IMR-90 (cell line): ENCODE measurements around the gene RABGAP1. TPM values are rescaled to one million over a fixed set of nuclear protein-coding genes. Genes with fewer than 3 reads are reported as not detected.

Experiments
- ATAC-seq: fragments of 200-7000 bp; cut with Tn5 transposase; 2 replicates; pipeline ENCODE4 v1.9.1; 2020; ENCODE audit warnings: low read depth, mild to moderate bottlenecking, moderate library complexity
- BruUV-seq: library from RNA; stranded (reverse); fragments of 400-500 nt; replicated peaks from 2 replicates; lab custom pipeline; 2021; lab: Mats Ljungman, UMichigan
- CTCF ChIA-PET: fragments of 300-600 bp; formaldehyde crosslinking; extraction: SDS; loops from one replicate; lab custom pipeline; 2021; ENCODE audit warnings: antibody characterized with exemption; lab: Yijun Ruan, JAX
- POLR2A ChIA-PET: fragments of 300-600 bp; sonication (Branson Sonifier 250); formaldehyde crosslinking; loops from one replicate; lab custom pipeline; 2022; ENCODE audit warnings: antibody characterized with exemption; ENCODE audit not compliant: unreplicated experiment; lab: Charles Lee
- DNase-seq: peaks from one replicate; pipeline ENCODE4 v3.0.0; 2013
- H2AFZ ChIP-seq: replicated peaks from 2 replicates; pipeline ENCODE3; 2013; ENCODE audit warnings: low read length, mild to moderate bottlenecking; ENCODE audit not compliant: poor library complexity
- H2AK5ac ChIP-seq: 2 replicates; pipeline ENCODE4 v1.6.1; 2013; ENCODE audit warnings: low read depth, low read length, inconsistent platforms
- H2AK9ac ChIP-seq: replicated peaks from 2 replicates; pipeline ENCODE3; 2013; ENCODE audit warnings: mild to moderate bottlenecking, low read depth, low read length, moderate library complexity; ENCODE audit not compliant: poor library complexity
- H2BK120ac ChIP-seq: 2 replicates; pipeline ENCODE4 v1.6.1; 2013; ENCODE audit warnings: low read depth, low read length, inconsistent platforms
- H2BK15ac ChIP-seq: 3 replicates; pipeline ENCODE4 v1.6.1; 2013; ENCODE audit warnings: low read depth, low read length, inconsistent platforms
- H2BK20ac ChIP-seq: 2 replicates; pipeline ENCODE4 v1.6.1; 2013; ENCODE audit warnings: low read depth, mild to moderate bottlenecking, inconsistent platforms, low read length, moderate library complexity
- H2BK5ac ChIP-seq: 2 replicates; pipeline ENCODE4 v1.6.1; 2013; ENCODE audit warnings: mild to moderate bottlenecking, low read depth, low read length, inconsistent platforms; ENCODE audit not compliant: poor library complexity, severe bottlenecking
- H3K14ac ChIP-seq: replicated peaks from 2 replicates; pipeline ENCODE4 v1.6.1; 2013; ENCODE audit warnings: low read depth, low read length, inconsistent platforms
- H3K18ac ChIP-seq: 2 replicates; pipeline ENCODE4 v1.6.1; 2013; ENCODE audit warnings: low read depth, low read length, control low read depth
- H3K23ac ChIP-seq: 2 replicates; pipeline ENCODE4 v1.6.1; 2013; ENCODE audit warnings: low read depth, low read length, inconsistent platforms
- H3K27ac ChIP-seq: 2 replicates; pipeline ENCODE4 v1.5.1; 2013; ENCODE audit warnings: mild to moderate bottlenecking, control low read depth, low read length; ENCODE audit not compliant: insufficient read depth
- H3K27me3 ChIP-seq: 2 replicates; pipeline ENCODE4 v1.6.1; 2013; ENCODE audit warnings: low read length; ENCODE audit not compliant: control insufficient read depth, insufficient read depth
- H3K36me3 ChIP-seq: 2 replicates; pipeline ENCODE4 v1.6.1; 2013; ENCODE audit warnings: low read length, mixed read lengths; ENCODE audit not compliant: control insufficient read depth, insufficient read depth
- H3K4ac ChIP-seq: 2 replicates; pipeline ENCODE4 v1.6.1; 2013; ENCODE audit warnings: low read depth, low read length, inconsistent platforms
- H3K4me1 ChIP-seq: 2 replicates; pipeline ENCODE4 v1.6.1; 2013; ENCODE audit warnings: low read length, mixed read lengths; ENCODE audit not compliant: control insufficient read depth, insufficient read depth
- H3K4me2 ChIP-seq: 2 replicates; pipeline ENCODE4 v1.6.1; 2013; ENCODE audit warnings: low read depth, mild to moderate bottlenecking, control low read depth, low read length, moderate library complexity
- H3K4me3 ChIP-seq: 2 replicates; pipeline ENCODE4 v1.5.1; 2013; ENCODE audit warnings: low read depth, mild to moderate bottlenecking, control low read depth, low read length, moderate library complexity; ENCODE audit not compliant: insufficient read depth
- H3K56ac ChIP-seq: 2 replicates; pipeline ENCODE4 v1.6.1; 2013; ENCODE audit warnings: low read length, inconsistent platforms; ENCODE audit not compliant: insufficient read depth; ENCODE audit errors: extremely low read depth
- H3K79me1 ChIP-seq, 2 experiments: 2 replicates each; pipeline ENCODE4 v1.6.1; 2013; ENCODE audit warnings: low read length in 2 of 2, inconsistent platforms in 1 of 2, low read depth in 1 of 2
- H3K9ac ChIP-seq: 2 replicates; pipeline ENCODE4 v1.6.1; 2013; ENCODE audit warnings: low read depth, low read length, control low read depth
- H3K9me1 ChIP-seq: 2 replicates; pipeline ENCODE4 v1.6.1; 2013; ENCODE audit warnings: low read length, inconsistent platforms; ENCODE audit not compliant: insufficient read depth
- H3K9me3 ChIP-seq: 2 replicates; pipeline ENCODE4 v1.6.1; 2013; ENCODE audit warnings: low read length; ENCODE audit not compliant: control insufficient read depth, insufficient read depth
- H4K20me1 ChIP-seq: 2 replicates; pipeline ENCODE4 v1.6.1; 2013; ENCODE audit warnings: low read length, inconsistent platforms; ENCODE audit not compliant: insufficient read depth
- H4K5ac ChIP-seq: 2 replicates; pipeline ENCODE4 v1.6.1; 2013; ENCODE audit warnings: mild to moderate bottlenecking, low read depth, low read length, control low read depth
- H4K8ac ChIP-seq, 2 experiments: 2 replicates each; pipeline ENCODE4 v1.6.1; 2013; ENCODE audit warnings: low read depth in 2 of 2, low read length in 2 of 2, control low read depth in 1 of 2, inconsistent platforms in 1 of 2
- H4K91ac ChIP-seq: 2 replicates; pipeline ENCODE4 v1.6.1; 2013; ENCODE audit warnings: low read depth, low read length, inconsistent platforms; ENCODE audit not compliant: insufficient read depth
- BHLHE40 ChIP-seq: fragments of 150-350 bp; IDR thresholded peaks from 2 replicates; pipeline ENCODE4 v1.6.1; 2016; ENCODE audit warnings: mild to moderate bottlenecking, low read depth, low read length
- CEBPB ChIP-seq: IDR thresholded peaks from 2 replicates; pipeline ENCODE4 v1.6.1; 2012; ENCODE audit warnings: low read depth, low read length, improper control_type of control experiment
- CHD1 ChIP-seq: IDR thresholded peaks from 2 replicates; pipeline ENCODE4 v1.6.1; 2012; ENCODE audit warnings: low read depth, low read length, improper control_type of control experiment
- FOS ChIP-seq: fragments of 150-350 bp; IDR thresholded peaks from 2 replicates; pipeline ENCODE4 v1.6.1; 2016; ENCODE audit warnings: low read depth, low read length
- MAFK ChIP-seq: IDR thresholded peaks from 2 replicates; pipeline ENCODE4 v1.6.1; 2012; ENCODE audit warnings: low read depth, low read length, improper control_type of control experiment
- MAZ ChIP-seq: IDR thresholded peaks from 2 replicates; pipeline ENCODE4 v1.6.1; 2012; ENCODE audit warnings: low read depth, mild to moderate bottlenecking, low read length, improper control_type of control experiment, moderate library complexity, borderline replicate concordance
- MXI1 ChIP-seq: IDR thresholded peaks from 2 replicates; pipeline ENCODE4 v1.6.1; 2012; ENCODE audit warnings: low read depth, mild to moderate bottlenecking, low read length, moderate library complexity, borderline replicate concordance
- NFE2L2 ChIP-seq: fragments of 150-350 bp; IDR thresholded peaks from 2 replicates; pipeline ENCODE4 v1.6.1; 2016; ENCODE audit warnings: low read depth, mild to moderate bottlenecking, low read length
- POLR2A ChIP-seq: IDR thresholded peaks from 2 replicates; pipeline ENCODE4 v1.6.1; 2012; ENCODE audit warnings: mild to moderate bottlenecking, low read depth, low read length
- RAD21 ChIP-seq: IDR thresholded peaks from 2 replicates; pipeline ENCODE4 v1.6.1; 2012; ENCODE audit warnings: low read length, improper control_type of control experiment
- RCOR1 ChIP-seq: IDR thresholded peaks from 2 replicates; pipeline ENCODE4 v1.6.1; 2012; ENCODE audit warnings: mild to moderate bottlenecking, low read length, improper control_type of control experiment; ENCODE audit not compliant: insufficient replicate concordance
- RFX5 ChIP-seq: IDR thresholded peaks from 2 replicates; pipeline ENCODE4 v1.8.0; 2012; ENCODE audit warnings: low read depth, mild to moderate bottlenecking, low read length, moderate library complexity
- SMC3 ChIP-seq: fragments of 150-350 bp; IDR thresholded peaks from 2 replicates; pipeline ENCODE4 v1.6.1; 2016; ENCODE audit warnings: low read depth, mild to moderate bottlenecking, antibody characterized with exemption, low read length, moderate library complexity
- WGBS, 2 experiments: methylation state at CpG; one replicate each; pipeline versions ENCODE4 v1.1.5 to v1.1.7; 2013; ENCODE audit warnings: missing lambda C conversion rate in 2 of 2; ENCODE audit not compliant: insufficient read length in 1 of 2; ENCODE audit errors: extremely low coverage in 2 of 2; 5-methylcytosine and 5-hydroxymethylcytosine counted together
- dilution Hi-C: fragments of 300-500 bp; cut with HindIII; formaldehyde crosslinking; loops from one replicate; pipeline ENCODE4 v1.14.3; 2018; ENCODE audit warnings: low sequenced_read_pairs; ENCODE audit not compliant: unreplicated experiment
- in situ Hi-C: fragments of 300-500 bp; cut with MboI; formaldehyde crosslinking; loops from 3 replicates; pipeline ENCODE4 v1.14.3; 2019; ENCODE audit warnings: low sequenced_read_pairs, inconsistent platforms, mixed read lengths
- intact Hi-C: fragments of 100-400 bp; cut with micrococcal nuclease; formaldehyde crosslinking; loops from 2 replicates; pipeline ENCODE4 v1.10.0; 2022
- polyA plus RNA-seq, 3 experiments: library from polyadenylated mRNA; depleted of rRNA; stranded (reverse); fragments of >200 nt; gene quantifications; 2 replicates each; pipeline ENCODE4 v1.2.3, GENCODE V29; 2012; ENCODE audit warnings: low replicate concordance in 1 of 3
- total RNA-seq: library from RNA; depleted of rRNA; stranded (reverse); fragments of >200 nt; gene quantifications from 2 replicates; pipeline ENCODE4 v1.2.3, GENCODE V29; 2012
- TF ChIP-seq, protein P1 (sequence below): conservative IDR thresholded peaks from 2 replicates; pipeline ENCODE4 v1.5.1; 2012; ENCODE audit warnings: mild to moderate bottlenecking, low read depth, low read length, improper control_type of control experiment
- TF ChIP-seq, protein P2 (sequence below): fragments of 150-350 bp; IDR thresholded peaks from 2 replicates; pipeline ENCODE4 v1.6.1; 2016; ENCODE audit warnings: low read depth, mild to moderate bottlenecking, low read length, moderate library complexity, borderline replicate concordance
- TF ChIP-seq, protein P3 (sequence below): fragments of 150-350 bp; IDR thresholded peaks from 2 replicates; pipeline ENCODE4 v1.6.1; 2017; ENCODE audit warnings: mild to moderate bottlenecking, antibody characterized with exemption, low read length, low read depth

RABGAP1 gene
- total and polyA plus RNA-seq, 2 of the 4 experiments (the other 2 are of a cell fraction), result 20.0 to 53.9 TPM

DNA sequence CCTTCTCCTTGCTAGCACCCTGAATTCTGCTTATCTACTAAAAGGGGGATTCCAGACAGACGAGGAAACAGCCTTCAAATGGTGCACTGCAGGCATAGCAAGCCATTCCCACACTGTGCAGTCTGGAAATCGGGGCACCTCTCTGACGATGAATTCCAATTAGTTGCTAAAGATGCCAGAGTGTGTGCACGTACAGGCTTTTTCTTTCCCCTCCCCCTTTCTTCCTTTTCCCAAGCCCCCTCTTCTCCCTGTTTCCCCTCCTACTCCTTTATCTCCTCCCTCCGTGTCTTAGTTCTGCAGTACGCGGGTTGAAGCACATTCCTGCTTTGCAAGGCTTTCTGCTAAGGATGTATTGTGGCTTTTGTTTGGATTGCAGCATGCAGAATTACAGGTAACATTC lies 92.5 kb downstream of the RABGAP1 start, which contains the start of gene GPR21:
GPR21 (plus strand) TSS at position 316 of the 400 bp plus-strand sequence. CDS start 900 bp downstream, outside the sequence.
- ChIA-PET CTCF (no interaction called here), POLR2A (interaction anchor here (0.5 kb wide), 1 partner anchor 189 kb away, joined by 3 read pairs; no protein-coding TSS in a partner anchor)
- H2BK20ac ChIP-seq, result no peak within 1 kb of the TSS
- peaks cover 11 to 12% of the 10 kb centered on the region in 2 experiments for H3K79me1 ChIP-seq
- H2BK15ac ChIP-seq, result no peak within 1 kb of the TSS
- H2BK120ac ChIP-seq, result no peak within 1 kb of the TSS
- H3K9me1 ChIP-seq, result peaks cover 9% of the 10 kb centered on the region; the same call in 1 of the 2 replicates
- H4K91ac ChIP-seq, result no peak within 1 kb of the TSS
- dilution Hi-C loops (no loop called here), in situ Hi-C loops (no loop called here), intact Hi-C loops (no loop called here)
- H3K4me1 ChIP-seq, result peaks cover 10% of the 10 kb centered on the region
- 40% methylated on average over 1 of the region's 7 CpGs; no CpG with 5 or more reads in 1 of the 2 experiments for WGBS, 2 experiments
- no TSS peak for BruUV-seq
- ATAC-seq (no peak), DNase-seq (no peak)
- peak within 1 kb of the TSS in 1 of 2 experiments; percentile 30; a peak in 2 of 4 replicates for H4K8ac ChIP-seq
- H3K56ac ChIP-seq, result no peak within 1 kb of the TSS
- H2AK9ac ChIP-seq, result no peak within 1 kb of the TSS
- H3K23ac ChIP-seq, result no peak within 1 kb of the TSS; the same call in 1 of the 2 replicates
- no peaks in the 10 kb centered on the region for H3K9me3 ChIP-seq
- no peak within 1 kb of the TSS for H3K27ac ChIP-seq
- H3K18ac ChIP-seq, result no peak within 1 kb of the TSS
- TF ChIP-seq POLR2A (no peak), NFE2L2 (no peak), CHD1 (no peak), SMC3 (no peak), RAD21 (no peak), CEBPB (no peak), BHLHE40 (no peak), FOS (no peak), RFX5 (no peak), MAFK (no peak), MAZ (no peak), RCOR1 (no peak), MXI1 (no peak)
- TF ChIP-seq, protein P1, sequence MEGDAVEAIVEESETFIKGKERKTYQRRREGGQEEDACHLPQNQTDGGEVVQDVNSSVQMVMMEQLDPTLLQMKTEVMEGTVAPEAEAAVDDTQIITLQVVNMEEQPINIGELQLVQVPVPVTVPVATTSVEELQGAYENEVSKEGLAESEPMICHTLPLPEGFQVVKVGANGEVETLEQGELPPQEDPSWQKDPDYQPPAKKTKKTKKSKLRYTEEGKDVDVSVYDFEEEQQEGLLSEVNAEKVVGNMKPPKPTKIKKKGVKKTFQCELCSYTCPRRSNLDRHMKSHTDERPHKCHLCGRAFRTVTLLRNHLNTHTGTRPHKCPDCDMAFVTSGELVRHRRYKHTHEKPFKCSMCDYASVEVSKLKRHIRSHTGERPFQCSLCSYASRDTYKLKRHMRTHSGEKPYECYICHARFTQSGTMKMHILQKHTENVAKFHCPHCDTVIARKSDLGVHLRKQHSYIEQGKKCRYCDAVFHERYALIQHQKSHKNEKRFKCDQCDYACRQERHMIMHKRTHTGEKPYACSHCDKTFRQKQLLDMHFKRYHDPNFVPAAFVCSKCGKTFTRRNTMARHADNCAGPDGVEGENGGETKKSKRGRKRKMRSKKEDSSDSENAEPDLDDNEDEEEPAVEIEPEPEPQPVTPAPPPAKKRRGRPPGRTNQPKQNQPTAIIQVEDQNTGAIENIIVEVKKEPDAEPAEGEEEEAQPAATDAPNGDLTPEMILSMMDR, result no peak
- TF ChIP-seq, protein P2, sequence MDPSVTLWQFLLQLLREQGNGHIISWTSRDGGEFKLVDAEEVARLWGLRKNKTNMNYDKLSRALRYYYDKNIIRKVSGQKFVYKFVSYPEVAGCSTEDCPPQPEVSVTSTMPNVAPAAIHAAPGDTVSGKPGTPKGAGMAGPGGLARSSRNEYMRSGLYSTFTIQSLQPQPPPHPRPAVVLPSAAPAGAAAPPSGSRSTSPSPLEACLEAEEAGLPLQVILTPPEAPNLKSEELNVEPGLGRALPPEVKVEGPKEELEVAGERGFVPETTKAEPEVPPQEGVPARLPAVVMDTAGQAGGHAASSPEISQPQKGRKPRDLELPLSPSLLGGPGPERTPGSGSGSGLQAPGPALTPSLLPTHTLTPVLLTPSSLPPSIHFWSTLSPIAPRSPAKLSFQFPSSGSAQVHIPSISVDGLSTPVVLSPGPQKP, result no peak
- TF ChIP-seq, protein P3, sequence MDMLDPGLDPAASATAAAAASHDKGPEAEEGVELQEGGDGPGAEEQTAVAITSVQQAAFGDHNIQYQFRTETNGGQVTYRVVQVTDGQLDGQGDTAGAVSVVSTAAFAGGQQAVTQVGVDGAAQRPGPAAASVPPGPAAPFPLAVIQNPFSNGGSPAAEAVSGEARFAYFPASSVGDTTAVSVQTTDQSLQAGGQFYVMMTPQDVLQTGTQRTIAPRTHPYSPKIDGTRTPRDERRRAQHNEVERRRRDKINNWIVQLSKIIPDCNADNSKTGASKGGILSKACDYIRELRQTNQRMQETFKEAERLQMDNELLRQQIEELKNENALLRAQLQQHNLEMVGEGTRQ, result no peak
- H2BK5ac ChIP-seq, result no peak within 1 kb of the TSS
- H3K4me3 ChIP-seq, result no peak within 1 kb of the TSS
- H2AFZ ChIP-seq, result no peak within 1 kb of the TSS
- H4K20me1 ChIP-seq, result no peaks in the 10 kb centered on the region
- peak within 1 kb of the TSS; percentile 44; the same call in 1 of the 2 replicates for H3K4ac ChIP-seq
- H4K5ac ChIP-seq, result no peak within 1 kb of the TSS
- H3K27me3 ChIP-seq, result no peaks in the 10 kb centered on the region
- H3K9ac ChIP-seq, result no peak within 1 kb of the TSS
- peaks cover 14% of the 10 kb centered on the region for H3K36me3 ChIP-seq
- H3K14ac ChIP-seq, result no peak within 1 kb of the TSS
- H3K4me2 ChIP-seq, result no peak within 1 kb of the TSS
- H2AK5ac ChIP-seq, result no peak within 1 kb of the TSS
